Stimulated activated naive B cell treated with anti-CD40 and anti-IgM and Interleukin-4, amounts not matched to agents 10 μg/mL and 1 μg/mL and 100 μg/mL, for 72 hours (primary cell): Measurements from ENCODE around the gene XKRX.

Experiments
- ATAC-seq, 2 donors: fragments of 150-1000 bp; cut with Tn5 transposase; replicated peaks; 2 replicates each; pipeline ENCODE4 v1.10.0; 2021; ENCODE audit warnings: moderate library complexity in 1 of 2
- DNase-seq: peaks from one replicate; pipeline ENCODE4 v3.0.0; 2021
- H3K27ac Mint-ChIP-seq: one replicate; pipeline ENCODE4 v1.8.0; 2022; ENCODE audit warnings: mild to moderate bottlenecking, mixed read lengths
- H3K27me3 Mint-ChIP-seq, 2 donors: one replicate each; pipeline ENCODE4 v1.8.0; 2022; ENCODE audit warnings: mixed read lengths in 2 of 2
- H3K36me3 Mint-ChIP-seq, 2 donors: one replicate each; pipeline ENCODE4 v1.8.0; 2022; ENCODE audit warnings: mixed read lengths in 2 of 2, mild to moderate bottlenecking in 1 of 2
- H3K4me1 Mint-ChIP-seq, 2 donors: one replicate each; pipeline ENCODE4 v1.8.0; 2022; ENCODE audit warnings: mixed read lengths in 2 of 2, mild to moderate bottlenecking in 1 of 2
- H3K4me3 Mint-ChIP-seq, 2 donors: one replicate each; pipeline ENCODE4 v1.8.0; 2022; ENCODE audit warnings: mild to moderate bottlenecking in 2 of 2, mixed read lengths in 2 of 2, moderate library complexity in 1 of 2
- H3K9me3 Mint-ChIP-seq, 2 donors: one replicate each; pipeline ENCODE4 v1.8.0; 2022; ENCODE audit warnings: mixed read lengths in 2 of 2, mild to moderate bottlenecking in 1 of 2

XKRX gene

GRCh38 chrX:100931218-100931924 is 2.7 kb upstream of the XKRX start:
- peaks cover 26% of the 10 kb centered on the region in 2 donors for H3K4me1 Mint-ChIP-seq
- peak; percentile 47 for DNase-seq
- peak overlapping the region; percentile 93 for H3K27ac Mint-ChIP-seq
- H3K9me3 Mint-ChIP-seq, result peaks cover 6 to 7% of the 10 kb centered on the region in 2 donors
- H3K4me3 Mint-ChIP-seq, result peak overlapping the region; percentile 19 to 41
- peaks cover 6% of the 10 kb centered on the region in 2 donors for H3K36me3 Mint-ChIP-seq
- ATAC-seq, result peak; percentile 82 to 85
- no peaks in the 10 kb centered on the region for H3K27me3 Mint-ChIP-seq

- no peak for DNase-seq
- no peak for ATAC-seq
- H3K4me1 Mint-ChIP-seq, result peaks cover 19 to 28% of the 10 kb centered on the region in 2 donors
Observed at GRCh38 chrX:100926453-100926852, 2.3 kb downstream of the XKRX start.

GRCh38 chrX:100924375-100924774 is 4.3 kb downstream of the XKRX start:
- DNase-seq (no peak), ATAC-seq (no peak)
- Mint-ChIP-seq H3K4me3 (no peak overlapping the region), H3K36me3 (peaks cover 1 to 3% of the 10 kb centered on the region in 2 donors), H3K4me1 (peaks cover 10 to 17% of the 10 kb centered on the region in 2 donors), H3K27ac (no peak overlapping the region), H3K27me3 (no peaks in the 10 kb centered on the region), H3K9me3 (no peaks in the 10 kb centered on the region)

More at GRCh38 chrX:100926453-100926852, 2.3 kb downstream of the XKRX start:
- Mint-ChIP-seq H3K36me3 (peaks cover 5 to 7% of the 10 kb centered on the region in 2 donors), H3K9me3 (peaks cover 4% of the 10 kb centered on the region in 2 donors), H3K27ac (no peak overlapping the region), H3K4me3 (no peak overlapping the region), H3K27me3 (no peaks in the 10 kb centered on the region)

GRCh38 chrX:100915562-100915961 is 13.2 kb downstream of the XKRX start:
- ATAC-seq, result no peak
- Mint-ChIP-seq H3K36me3 (peaks cover 8 to 12% of the 10 kb centered on the region in 2 donors), H3K9me3 (no peaks in the 10 kb centered on the region), H3K27me3 (peaks cover 0 to 3% of the 10 kb centered on the region in 2 donors), H3K4me3 (no peak overlapping the region), H3K27ac (no peak overlapping the region), H3K4me1 (peaks cover 0 to 3% of the 10 kb centered on the region in 2 donors)
- DNase-seq, result no peak

- peaks cover 0 to 3% of the 10 kb centered on the region in 2 donors for H3K27me3 Mint-ChIP-seq
- H3K27ac Mint-ChIP-seq, result no peak overlapping the region
- no peaks in the 10 kb centered on the region for H3K9me3 Mint-ChIP-seq
- ATAC-seq (no peak), DNase-seq (no peak)
- peaks cover 0 to 4% of the 10 kb centered on the region in 2 donors for H3K4me1 Mint-ChIP-seq
- peaks cover 8 to 12% of the 10 kb centered on the region in 2 donors for H3K36me3 Mint-ChIP-seq
- H3K4me3 Mint-ChIP-seq, result no peak overlapping the region
Observed at GRCh38 chrX:100913111-100913510, 15.6 kb downstream of the XKRX start.

GRCh38 chrX:100911731-100912130 is 17.0 kb downstream of the XKRX start:
- peaks cover under 1 to 4% of the 10 kb centered on the region in 2 donors for H3K4me1 Mint-ChIP-seq
- peaks cover 8 to 12% of the 10 kb centered on the region in 2 donors for H3K36me3 Mint-ChIP-seq
- H3K4me3 Mint-ChIP-seq, result no peak overlapping the region
- no peaks in the 10 kb centered on the region for H3K9me3 Mint-ChIP-seq
- ATAC-seq (no peak), DNase-seq (no peak)
- peaks cover 0 to 3% of the 10 kb centered on the region in 2 donors for H3K27me3 Mint-ChIP-seq
- no peak overlapping the region for H3K27ac Mint-ChIP-seq

- H3K4me3 Mint-ChIP-seq, result no peak overlapping the region
- H3K9me3 Mint-ChIP-seq, result peaks cover 0 to 3% of the 10 kb centered on the region in 2 donors
- no peak overlapping the region for H3K27ac Mint-ChIP-seq
- H3K36me3 Mint-ChIP-seq, result peaks cover 0 to 4% of the 10 kb centered on the region in 2 donors
- peaks cover 5 to 8% of the 10 kb centered on the region in 2 donors for H3K4me1 Mint-ChIP-seq
- DNase-seq, result no peak
- H3K27me3 Mint-ChIP-seq, result no peaks in the 10 kb centered on the region
- no peak for ATAC-seq
Observed at GRCh38 chrX:100905620-100906019, 23.1 kb downstream of the XKRX start.

- peaks cover 0 to 4% of the 10 kb centered on the region in 2 donors for H3K36me3 Mint-ChIP-seq
- H3K4me3 Mint-ChIP-seq, result no peak overlapping the region
- no peak for DNase-seq
- H3K27ac Mint-ChIP-seq, result no peak overlapping the region
- peaks cover 5 to 11% of the 10 kb centered on the region in 2 donors for H3K4me1 Mint-ChIP-seq
- H3K27me3 Mint-ChIP-seq, result no peaks in the 10 kb centered on the region
- peaks cover 0 to 3% of the 10 kb centered on the region in 2 donors for H3K9me3 Mint-ChIP-seq
- ATAC-seq, result no peak
Observed at GRCh38 chrX:100904433-100904832, 24.3 kb downstream of the XKRX start.

- Mint-ChIP-seq H3K27ac (no peak overlapping the region), H3K27me3 (no peaks in the 10 kb centered on the region), H3K4me3 (no peak overlapping the region), H3K36me3 (no peaks in the 10 kb centered on the region), H3K4me1 (peaks cover 4 to 22% of the 10 kb centered on the region in 2 donors), H3K9me3 (no peaks in the 10 kb centered on the region)
- DNase-seq (peak; percentile 2), ATAC-seq (peak; percentile 59 to 74)
Observed at GRCh38 chrX:100895365-100896075, 33.2 kb downstream of the XKRX start.

GRCh38 chrX:100883654-100884053 is 45.1 kb downstream of the XKRX start:
- no peak for ATAC-seq
- H3K27ac Mint-ChIP-seq, result no peak overlapping the region

GRCh38 chrX:100880368-100880767 is 48.3 kb downstream of the XKRX start:
- H3K9me3 Mint-ChIP-seq, result no peaks in the 10 kb centered on the region
- no peak overlapping the region for H3K4me3 Mint-ChIP-seq
- no peak for ATAC-seq

More at GRCh38 chrX:100883654-100884053, 45.1 kb downstream of the XKRX start:
- Mint-ChIP-seq H3K36me3 (peaks cover 0 to 10% of the 10 kb centered on the region in 2 donors), H3K9me3 (peaks cover 0 to 4% of the 10 kb centered on the region in 2 donors), H3K4me3 (no peak overlapping the region), H3K27me3 (peaks cover 0 to 15% of the 10 kb centered on the region in 2 donors), H3K4me1 (no peaks in the 10 kb centered on the region)
- DNase-seq, result no peak

GRCh38 chrX:100874325-100874724 is 54.4 kb downstream of the XKRX start, which contains the start of gene NOX1:
NOX1 (minus strand) TSS chrX:100874359; CDS start chrX:100874139, 220 bp downstream.
- Mint-ChIP-seq H3K4me1 (no peaks in the 10 kb centered on the region), H3K9me3 (no peaks in the 10 kb centered on the region), H3K36me3 (no peaks in the 10 kb centered on the region), H3K27ac (no peak within 1 kb of the TSS), H3K27me3 (peaks cover 0 to 8% of the 10 kb centered on the region in 2 donors), H3K4me3 (no peak within 1 kb of the TSS)
- DNase-seq (no peak), ATAC-seq (no peak)

More at GRCh38 chrX:100880368-100880767, 48.3 kb downstream of the XKRX start:
- no peak overlapping the region for H3K27ac Mint-ChIP-seq
- no peak for DNase-seq
- no peaks in the 10 kb centered on the region for H3K4me1 Mint-ChIP-seq
- no peaks in the 10 kb centered on the region for H3K36me3 Mint-ChIP-seq
- peaks cover 0 to 7% of the 10 kb centered on the region in 2 donors for H3K27me3 Mint-ChIP-seq

GRCh38 chrX:100871594-100872560 is 56.8 kb downstream of the XKRX start:
- Mint-ChIP-seq H3K4me3 (no peak overlapping the region), H3K9me3 (no peaks in the 10 kb centered on the region), H3K27me3 (peaks cover 0 to 11% of the 10 kb centered on the region in 2 donors), H3K36me3 (no peaks in the 10 kb centered on the region), H3K27ac (no peak overlapping the region), H3K4me1 (peaks cover 2 to 5% of the 10 kb centered on the region in 2 donors)
- DNase-seq (no peak), ATAC-seq (no peak)

GRCh38 chrX:100870527-100870926 is 58.2 kb downstream of the XKRX start:
- Mint-ChIP-seq H3K36me3 (no peaks in the 10 kb centered on the region), H3K4me3 (no peak overlapping the region), H3K27ac (no peak overlapping the region), H3K4me1 (peaks cover 2 to 5% of the 10 kb centered on the region in 2 donors), H3K27me3 (peaks cover 0 to 13% of the 10 kb centered on the region in 2 donors), H3K9me3 (no peaks in the 10 kb centered on the region)
- ATAC-seq (no peak), DNase-seq (no peak)
